Mesothelial cell of epicardium (in vitro differentiated cells): Measurements from ENCODE around the gene FMO1. TPM values are rescaled to one million over a fixed set of nuclear protein-coding genes. Genes with fewer than 3 reads are reported as not detected.

Experiments used
- DNase-seq, 2 experiments: peaks; one replicate each; pipeline ENCODE4 v3.0.0; 2021; ENCODE audit warnings: low spot score in 2 of 2; ENCODE audit not compliant: unreplicated experiment in 2 of 2
- H3K27ac Mint-ChIP-seq: 2 replicates; pipeline ENCODE4 v1.8.0; 2021; ENCODE audit warnings: mixed read lengths
- H3K27me3 Mint-ChIP-seq: 2 replicates; pipeline ENCODE4 v1.8.0; 2021; ENCODE audit warnings: low read depth, mixed read lengths
- H3K36me3 Mint-ChIP-seq: 2 replicates; pipeline ENCODE4 v1.8.0; 2021; ENCODE audit warnings: mixed read lengths
- H3K4me1 Mint-ChIP-seq: 2 replicates; pipeline ENCODE4 v1.8.0; 2021; ENCODE audit warnings: mixed read lengths
- H3K4me3 Mint-ChIP-seq: 2 replicates; pipeline ENCODE4 v1.8.0; 2021; ENCODE audit warnings: mild to moderate bottlenecking, moderate library complexity, mixed read lengths
- H3K9me3 Mint-ChIP-seq: 2 replicates; pipeline ENCODE4 v1.8.0; 2021; ENCODE audit warnings: mixed read lengths
- total RNA-seq: library from RNA; stranded (reverse); gene quantifications from 3 replicates; pipeline ENCODE4 v1.2.1, GENCODE V29; 2021
- TF ChIP-seq, protein P1 (sequence below): fragments of 200-600 bp; sonication (generic); IDR thresholded peaks from one replicate; pipeline ENCODE4 v1.5.0; 2021; ENCODE audit warnings: antibody characterized with exemption; ENCODE audit not compliant: unreplicated experiment

Gene FMO1, protein sequence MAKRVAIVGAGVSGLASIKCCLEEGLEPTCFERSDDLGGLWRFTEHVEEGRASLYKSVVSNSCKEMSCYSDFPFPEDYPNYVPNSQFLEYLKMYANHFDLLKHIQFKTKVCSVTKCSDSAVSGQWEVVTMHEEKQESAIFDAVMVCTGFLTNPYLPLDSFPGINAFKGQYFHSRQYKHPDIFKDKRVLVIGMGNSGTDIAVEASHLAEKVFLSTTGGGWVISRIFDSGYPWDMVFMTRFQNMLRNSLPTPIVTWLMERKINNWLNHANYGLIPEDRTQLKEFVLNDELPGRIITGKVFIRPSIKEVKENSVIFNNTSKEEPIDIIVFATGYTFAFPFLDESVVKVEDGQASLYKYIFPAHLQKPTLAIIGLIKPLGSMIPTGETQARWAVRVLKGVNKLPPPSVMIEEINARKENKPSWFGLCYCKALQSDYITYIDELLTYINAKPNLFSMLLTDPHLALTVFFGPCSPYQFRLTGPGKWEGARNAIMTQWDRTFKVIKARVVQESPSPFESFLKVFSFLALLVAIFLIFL
- total RNA-seq = 0.23 TPM in 1 of 3 replicates, not detected in the others

DNA sequence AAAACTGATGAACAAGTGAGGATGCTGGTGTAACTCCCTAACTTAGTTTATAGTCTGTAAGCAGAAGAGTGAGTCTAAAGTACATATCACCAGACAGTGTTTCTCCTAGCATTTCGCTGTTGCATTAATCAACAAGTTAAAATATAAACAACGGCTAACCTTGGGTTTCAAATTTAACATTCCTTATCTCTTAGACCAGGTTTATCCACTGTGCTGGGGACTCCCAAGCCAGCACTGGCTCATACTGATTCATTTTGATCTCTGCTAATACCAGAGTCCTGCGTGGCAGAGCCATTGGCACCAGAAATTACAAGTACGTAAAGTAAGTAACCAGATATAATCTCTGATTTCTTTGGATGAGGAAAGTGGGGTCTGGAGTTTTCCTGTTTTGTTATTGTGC is at the start of gene FMO1:
FMO1 (plus strand) TSS at position 193 of the 400 bp plus-strand sequence. CDS start 9,594 bp downstream, outside the sequence.
- DNase-seq = no peak
- Mint-ChIP-seq H3K27me3 (peaks cover 61% of the 10 kb centered on the region), H3K27ac (no peak within 1 kb of the TSS), H3K4me1 (peaks cover 7% of the 10 kb centered on the region), H3K9me3 (no peaks in the 10 kb centered on the region), H3K36me3 (no peaks in the 10 kb centered on the region), H3K4me3 (no peak within 1 kb of the TSS)
- TF ChIP-seq, protein P1, sequence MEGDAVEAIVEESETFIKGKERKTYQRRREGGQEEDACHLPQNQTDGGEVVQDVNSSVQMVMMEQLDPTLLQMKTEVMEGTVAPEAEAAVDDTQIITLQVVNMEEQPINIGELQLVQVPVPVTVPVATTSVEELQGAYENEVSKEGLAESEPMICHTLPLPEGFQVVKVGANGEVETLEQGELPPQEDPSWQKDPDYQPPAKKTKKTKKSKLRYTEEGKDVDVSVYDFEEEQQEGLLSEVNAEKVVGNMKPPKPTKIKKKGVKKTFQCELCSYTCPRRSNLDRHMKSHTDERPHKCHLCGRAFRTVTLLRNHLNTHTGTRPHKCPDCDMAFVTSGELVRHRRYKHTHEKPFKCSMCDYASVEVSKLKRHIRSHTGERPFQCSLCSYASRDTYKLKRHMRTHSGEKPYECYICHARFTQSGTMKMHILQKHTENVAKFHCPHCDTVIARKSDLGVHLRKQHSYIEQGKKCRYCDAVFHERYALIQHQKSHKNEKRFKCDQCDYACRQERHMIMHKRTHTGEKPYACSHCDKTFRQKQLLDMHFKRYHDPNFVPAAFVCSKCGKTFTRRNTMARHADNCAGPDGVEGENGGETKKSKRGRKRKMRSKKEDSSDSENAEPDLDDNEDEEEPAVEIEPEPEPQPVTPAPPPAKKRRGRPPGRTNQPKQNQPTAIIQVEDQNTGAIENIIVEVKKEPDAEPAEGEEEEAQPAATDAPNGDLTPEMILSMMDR = no peak

DNA sequence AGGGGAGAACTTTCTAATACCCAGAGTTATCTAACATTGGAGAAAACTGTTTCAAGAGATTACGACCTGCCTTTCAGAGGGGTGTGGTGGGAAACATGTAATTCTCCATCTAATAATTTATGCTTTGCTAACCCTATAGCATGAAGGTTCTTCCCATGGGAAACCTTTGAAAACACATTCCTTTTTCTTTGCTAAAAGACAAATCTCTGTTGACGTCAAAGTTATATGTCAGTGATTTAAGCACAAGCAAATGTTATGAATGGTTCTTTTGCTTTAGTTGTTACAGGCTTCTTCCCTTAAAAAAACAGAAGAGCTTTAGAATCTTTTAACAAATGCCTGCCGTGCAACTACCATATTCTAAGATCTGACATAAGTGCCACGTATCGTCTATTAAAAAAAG is 44.0 kb upstream of the FMO1 start:
- no peak overlapping the region for H3K4me3 Mint-ChIP-seq
- H3K4me1 Mint-ChIP-seq = no peaks in the 10 kb centered on the region
- no peaks in the 10 kb centered on the region for H3K27me3 Mint-ChIP-seq
- no peaks in the 10 kb centered on the region for H3K36me3 Mint-ChIP-seq
- DNase-seq = no peak
- no peak overlapping the region for H3K27ac Mint-ChIP-seq
- no peaks in the 10 kb centered on the region for H3K9me3 Mint-ChIP-seq
- TF ChIP-seq, protein P1 = no peak

DNA sequence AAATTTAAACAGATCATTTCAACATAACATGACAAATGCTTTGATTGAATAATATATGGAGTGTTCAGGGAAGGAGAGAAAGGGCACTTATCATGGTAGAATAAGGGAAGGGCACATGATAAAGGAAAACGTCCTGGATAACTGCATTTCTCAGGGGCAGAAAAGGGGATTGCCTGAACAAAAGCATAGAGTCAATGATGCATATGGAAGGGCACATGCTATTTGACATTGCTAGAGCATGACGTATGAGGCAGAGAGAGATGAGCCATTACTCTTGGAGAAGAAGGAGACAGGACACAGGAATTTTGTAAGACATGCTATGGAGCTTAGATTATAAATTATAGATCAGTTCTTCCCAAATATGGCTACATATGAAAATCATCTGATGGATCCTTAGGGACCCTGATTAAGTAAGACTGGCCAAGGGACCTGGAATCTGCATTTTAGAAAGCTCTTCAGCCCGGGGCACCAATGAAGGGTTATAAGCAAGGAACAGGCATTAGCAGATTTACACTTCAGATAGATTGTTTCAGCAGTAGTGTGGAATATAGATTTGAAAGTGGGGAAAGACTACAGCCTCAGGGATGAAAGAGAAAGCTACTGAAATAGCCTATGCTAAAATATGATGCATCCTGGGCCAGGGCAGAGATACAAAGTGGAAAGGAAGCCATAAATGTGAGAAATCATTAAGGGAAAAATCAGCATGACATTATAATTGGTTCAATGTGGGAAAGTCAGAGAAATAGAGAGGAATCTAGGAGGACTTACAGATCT is 41.9 kb upstream of the FMO1 start:
- Mint-ChIP-seq H3K36me3 (no peaks in the 10 kb centered on the region), H3K9me3 (no peaks in the 10 kb centered on the region), H3K4me3 (no peak overlapping the region), H3K27ac (no peak overlapping the region), H3K27me3 (no peaks in the 10 kb centered on the region), H3K4me1 (peaks cover 4% of the 10 kb centered on the region)
- no peak for DNase-seq
- TF ChIP-seq, protein P1 = no peak

DNA sequence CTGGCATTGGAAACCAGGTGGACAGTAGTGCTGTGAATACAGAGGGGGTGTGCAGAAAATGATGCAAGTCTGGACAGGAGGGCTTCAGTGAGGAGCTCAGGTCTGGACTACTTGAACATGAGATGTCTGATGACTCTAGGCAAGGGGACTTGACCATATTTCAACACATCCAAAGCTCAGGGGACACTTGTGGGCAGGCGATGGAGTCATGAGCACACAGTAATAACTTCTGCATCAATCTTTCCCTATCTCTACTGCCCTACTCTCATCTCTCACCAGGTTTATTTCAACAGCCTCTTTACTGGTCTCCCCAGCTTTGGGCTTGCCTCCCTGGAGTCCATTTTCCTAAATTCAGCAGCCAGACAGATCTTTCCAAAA is 41.3 kb upstream of the FMO1 start:
- no peaks in the 10 kb centered on the region for H3K27me3 Mint-ChIP-seq
- TF ChIP-seq, protein P1 = no peak

DNA sequence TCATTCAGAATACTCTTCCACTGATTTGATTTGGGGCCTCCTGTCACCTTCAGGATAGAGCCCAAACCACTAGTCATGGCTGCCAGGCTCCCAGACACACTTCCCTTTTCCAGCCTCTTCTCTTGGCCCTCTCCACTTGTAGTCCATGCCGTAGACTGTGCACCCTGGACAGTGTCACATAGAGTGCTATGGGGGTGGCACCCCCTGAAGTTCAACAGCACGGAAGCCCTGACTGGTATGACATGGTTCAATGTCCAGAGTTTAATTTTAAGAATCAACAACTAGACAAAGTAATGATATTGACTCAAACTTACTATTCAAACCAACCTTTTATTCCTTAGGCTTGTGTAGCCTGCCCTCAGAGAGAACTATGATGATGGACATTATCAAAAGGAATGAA is 40.9 kb upstream of the FMO1 start:
- Mint-ChIP-seq H3K27ac (no peak overlapping the region), H3K9me3 (no peaks in the 10 kb centered on the region), H3K4me3 (no peak overlapping the region), H3K4me1 (peaks cover 4% of the 10 kb centered on the region), H3K36me3 (no peaks in the 10 kb centered on the region), H3K27me3 (no peaks in the 10 kb centered on the region)
- TF ChIP-seq, protein P1 = no peak
- no peak for DNase-seq

More for the DNA sequence above, 41.3 kb upstream of the FMO1 start:
- Mint-ChIP-seq H3K9me3 (no peaks in the 10 kb centered on the region), H3K36me3 (no peaks in the 10 kb centered on the region), H3K27ac (no peak overlapping the region), H3K4me1 (peaks cover 4% of the 10 kb centered on the region), H3K4me3 (no peak overlapping the region)
- DNase-seq = no peak
